C4-2B (cell line): ENCODE results near the gene SORCS2.

Experiments
- ZFX ChIP-seq: fragments of 450-650 bp; IDR thresholded peaks from 2 replicates; pipeline ENCODE4 v1.6.1; 2017
- TF ChIP-seq, protein P1 (sequence below): fragments of 450-650 bp; conservative IDR thresholded peaks from 2 replicates; pipeline ENCODE4 v1.5.1; 2017; ENCODE audit warnings: mild to moderate bottlenecking

DNA sequence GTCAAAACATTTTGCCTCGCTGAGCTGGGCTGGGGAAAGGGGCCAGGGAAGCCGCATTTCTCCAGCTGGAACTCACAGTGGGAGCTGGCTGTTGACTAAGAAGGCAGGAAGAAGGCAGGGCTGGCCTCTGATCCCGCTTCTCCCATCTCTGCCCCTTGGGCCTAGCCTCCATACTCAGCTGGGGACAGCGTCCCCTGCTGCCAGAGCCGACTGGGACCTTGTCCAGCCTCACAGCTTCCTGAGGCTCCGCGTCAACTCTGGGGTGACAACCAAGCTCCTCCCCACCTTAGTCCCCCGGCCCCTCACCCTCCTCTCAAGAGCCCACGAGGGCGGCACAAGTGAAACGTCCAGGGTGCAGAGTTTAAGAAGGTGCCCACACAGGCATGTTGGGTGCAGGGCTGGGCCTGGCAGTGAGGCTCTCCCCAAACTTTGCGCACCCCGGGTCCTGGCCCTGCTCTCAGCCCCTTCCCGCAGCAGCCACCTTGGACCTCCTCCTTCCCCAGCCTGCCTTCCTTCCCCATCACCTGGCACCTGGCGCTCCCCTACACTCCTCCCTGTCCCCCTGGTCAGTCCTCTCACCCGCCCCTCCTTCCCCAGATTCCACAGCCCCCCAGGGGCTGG, 141.6 kb downstream of the SORCS2 start:
- TF ChIP-seq, protein P1, sequence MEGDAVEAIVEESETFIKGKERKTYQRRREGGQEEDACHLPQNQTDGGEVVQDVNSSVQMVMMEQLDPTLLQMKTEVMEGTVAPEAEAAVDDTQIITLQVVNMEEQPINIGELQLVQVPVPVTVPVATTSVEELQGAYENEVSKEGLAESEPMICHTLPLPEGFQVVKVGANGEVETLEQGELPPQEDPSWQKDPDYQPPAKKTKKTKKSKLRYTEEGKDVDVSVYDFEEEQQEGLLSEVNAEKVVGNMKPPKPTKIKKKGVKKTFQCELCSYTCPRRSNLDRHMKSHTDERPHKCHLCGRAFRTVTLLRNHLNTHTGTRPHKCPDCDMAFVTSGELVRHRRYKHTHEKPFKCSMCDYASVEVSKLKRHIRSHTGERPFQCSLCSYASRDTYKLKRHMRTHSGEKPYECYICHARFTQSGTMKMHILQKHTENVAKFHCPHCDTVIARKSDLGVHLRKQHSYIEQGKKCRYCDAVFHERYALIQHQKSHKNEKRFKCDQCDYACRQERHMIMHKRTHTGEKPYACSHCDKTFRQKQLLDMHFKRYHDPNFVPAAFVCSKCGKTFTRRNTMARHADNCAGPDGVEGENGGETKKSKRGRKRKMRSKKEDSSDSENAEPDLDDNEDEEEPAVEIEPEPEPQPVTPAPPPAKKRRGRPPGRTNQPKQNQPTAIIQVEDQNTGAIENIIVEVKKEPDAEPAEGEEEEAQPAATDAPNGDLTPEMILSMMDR = no peak
- TF ChIP-seq ZFX = no peak
